Breast epithelium (tissue), 4 donors: ENCODE measurements around the gene SNTG2. TPM values are rescaled to one million over a fixed set of nuclear protein-coding genes. Genes with fewer than 3 reads are reported as not detected.

ENCODE experiments used
- DNase-seq, 2 donors: peaks; one replicate each; pipeline ENCODE4 v3.0.0-alpha.2; 2019; ENCODE audit warnings: low spot score in 2 of 2
- H3K27ac ChIP-seq, 2 donors: fragments of 200-600 bp; sonication (generic) in 1 of 2; one replicate each; pipeline ENCODE4 v1.5.1; 2016 to 2019; ENCODE audit warnings: mild to moderate bottlenecking in 1 of 2
- H3K27me3 ChIP-seq, 2 donors: fragments of 200-600 bp; sonication (generic) in 1 of 2; one replicate each; pipeline versions ENCODE4 v1.5.1 to v1.6.0; 2017 to 2019; ENCODE audit warnings: control low read depth in 1 of 2, mild to moderate bottlenecking in 1 of 2
- H3K36me3 ChIP-seq: fragments of 200-600 bp; one replicate; pipeline ENCODE4 v1.5.1; 2019
- H3K4me1 ChIP-seq, 2 donors: fragments of 200-600 bp; sonication (generic); one replicate each; pipeline ENCODE4 v1.5.1; 2016 to 2019; ENCODE audit warnings: control low read depth in 1 of 2
- H3K4me3 ChIP-seq, 3 donors: fragments of 200-600 bp; sonication (generic); 1 replicate in 2 of 3; 2 replicates in 1 of 3; pipeline ENCODE4 v1.5.1; 2016 to 2019; ENCODE audit warnings: mild to moderate bottlenecking in 3 of 3, moderate library complexity in 2 of 3
- H3K9me3 ChIP-seq, 2 donors: fragments of 200-600 bp; sonication (generic) in 1 of 2; one replicate each; pipeline ENCODE4 v1.5.1; 2016 to 2019; ENCODE audit warnings: control low read depth in 1 of 2
- CTCF ChIP-seq, 3 donors: fragments of 450-650 bp; IDR thresholded peaks; one replicate each; pipeline ENCODE4 v1.5.1; 2016 to 2017; ENCODE audit warnings: antibody characterized with exemption in 3 of 3, mild to moderate bottlenecking in 3 of 3, moderate library complexity in 3 of 3
- POLR2A ChIP-seq: fragments of 450-650 bp; IDR thresholded peaks from one replicate; pipeline ENCODE4 v1.6.1; 2016; ENCODE audit warnings: antibody characterized with exemption, mild to moderate bottlenecking, moderate library complexity
- POLR2AphosphoS5 ChIP-seq, 3 donors: sonication (generic); formaldehyde crosslinking; IDR thresholded peaks; one replicate each; pipeline ENCODE4 v1.6.1; 2017; ENCODE audit warnings: antibody characterized with exemption in 3 of 3
- intact Hi-C: fragments of 100-400 bp; cut with DNase I; formaldehyde crosslinking; loops from one replicate; pipeline ENCODE4 v1.15.1; 2023; ENCODE audit warnings: low total_unique reads
- total RNA-seq, 3 donors: library from RNA; depleted of rRNA; stranded (reverse); fragments of >200 nt; gene quantifications; one replicate each; pipeline ENCODE4 v1.1.0, GENCODE V29; 2016

The SNTG2 gene
- total RNA-seq, 3 donors from 2014 or later = 4.6 to 7.4 (median 6.0) TPM

GRCh38 chr2:1278125-1278524, 327.5 kb downstream of the SNTG2 start:
- Histone ChIP-seq H3K27me3 (no peaks in the 10 kb centered on the region), H3K27ac (no peak overlapping the region), H3K4me1 (no peaks in the 10 kb centered on the region), H3K9me3 (peaks cover 0 to 19% of the 10 kb centered on the region in 2 donors), H3K36me3 (no peaks in the 10 kb centered on the region), H3K4me3 (no peak overlapping the region)
- intact Hi-C loops = no loop called here
- no peak for DNase-seq
- TF ChIP-seq POLR2A (no peak), POLR2AphosphoS5 (IDR thresholded peaks at IDR 0.05) (no peak), CTCF (IDR thresholded peaks at IDR 0.05) (no peak)

GRCh38 chr2:1278861-1279260, 328.2 kb downstream of the SNTG2 start:
- H3K27ac ChIP-seq = no peak overlapping the region
- TF ChIP-seq POLR2A (no peak), CTCF (IDR thresholded peaks at IDR 0.05) (no peak), POLR2AphosphoS5 (IDR thresholded peaks at IDR 0.05) (no peak)
- no peaks in the 10 kb centered on the region for H3K36me3 ChIP-seq
- no peaks in the 10 kb centered on the region for H3K27me3 ChIP-seq
- no peaks in the 10 kb centered on the region for H3K4me1 ChIP-seq
- intact Hi-C loops = no loop called here
- no peak for DNase-seq
- H3K4me3 ChIP-seq = no peak overlapping the region
- peaks cover 0 to 19% of the 10 kb centered on the region in 2 donors for H3K9me3 ChIP-seq

- no peak for DNase-seq
Measured at GRCh38 chr2:1282552-1282951, 331.9 kb downstream of the SNTG2 start.

GRCh38 chr2:1283020-1283801, 332.6 kb downstream of the SNTG2 start:
- no peak overlapping the region for H3K27ac ChIP-seq
- H3K4me3 ChIP-seq = no peak overlapping the region
- no peak for DNase-seq
- no peaks in the 10 kb centered on the region for H3K4me1 ChIP-seq
- H3K9me3 ChIP-seq = no peaks in the 10 kb centered on the region
- no peaks in the 10 kb centered on the region for H3K27me3 ChIP-seq
- intact Hi-C loops = no loop called here
- H3K36me3 ChIP-seq = no peaks in the 10 kb centered on the region
- TF ChIP-seq POLR2A (no peak), CTCF (IDR thresholded peaks at IDR 0.05) (no peak), POLR2AphosphoS5 (IDR thresholded peaks at IDR 0.05) (no peak)

More at GRCh38 chr2:1282552-1282951, 331.9 kb downstream of the SNTG2 start:
- no peaks in the 10 kb centered on the region for H3K36me3 ChIP-seq
- H3K4me3 ChIP-seq = no peak overlapping the region
- intact Hi-C loops = no loop called here
- no peaks in the 10 kb centered on the region for H3K4me1 ChIP-seq
- H3K27me3 ChIP-seq = no peaks in the 10 kb centered on the region
- H3K27ac ChIP-seq = no peak overlapping the region
- H3K9me3 ChIP-seq = no peaks in the 10 kb centered on the region
- TF ChIP-seq POLR2AphosphoS5 (IDR thresholded peaks at IDR 0.05) = no peak
- no peak for TF ChIP-seq CTCF (IDR thresholded peaks at IDR 0.05)
- TF ChIP-seq POLR2A = no peak

GRCh38 chr2:1283871-1284270, 333.2 kb downstream of the SNTG2 start:
- no peaks in the 10 kb centered on the region for H3K4me1 ChIP-seq
- no peaks in the 10 kb centered on the region for H3K9me3 ChIP-seq
- H3K27me3 ChIP-seq = no peaks in the 10 kb centered on the region
- DNase-seq = no peak
- no peak overlapping the region for H3K27ac ChIP-seq
- intact Hi-C loops = no loop called here
- TF ChIP-seq CTCF (IDR thresholded peaks at IDR 0.05) (no peak), POLR2A (no peak), POLR2AphosphoS5 (IDR thresholded peaks at IDR 0.05) (no peak)
- no peak overlapping the region for H3K4me3 ChIP-seq
- no peaks in the 10 kb centered on the region for H3K36me3 ChIP-seq
